ENCODE data around the gene AP1S3. TPM values are rescaled to one million over a fixed set of nuclear protein-coding genes. Genes with fewer than 3 reads are reported as not detected.

AP1S3 gene
- total RNA-seq = 1 to 10 TPM; 5.6 to 6.9 TPM
- polyA plus RNA-seq (2013, experiment 1 of 2) = 3.0 TPM
- 2.7 TPM for polyA plus RNA-seq (2013, experiment 2 of 2)
- long read RNA-seq, experiment 1 = 0 reads
- long read RNA-seq, experiment 2, partial matches to known transcripts = 0 of 3 reads
- long read RNA-seq, experiment 2, other reads (novel, unspliced or antisense) = 1 of 3 reads
- long read RNA-seq, experiment 3, partial matches to known transcripts = 0 of 5 reads
- long read RNA-seq, experiment 3, other reads (novel, unspliced or antisense) = 1 of 5 reads
- long read RNA-seq, experiment 4, partial matches to known transcripts = 0 of 1 reads
- long read RNA-seq, experiment 4, other reads (novel, unspliced or antisense) = 0 of 1 reads

DNA sequence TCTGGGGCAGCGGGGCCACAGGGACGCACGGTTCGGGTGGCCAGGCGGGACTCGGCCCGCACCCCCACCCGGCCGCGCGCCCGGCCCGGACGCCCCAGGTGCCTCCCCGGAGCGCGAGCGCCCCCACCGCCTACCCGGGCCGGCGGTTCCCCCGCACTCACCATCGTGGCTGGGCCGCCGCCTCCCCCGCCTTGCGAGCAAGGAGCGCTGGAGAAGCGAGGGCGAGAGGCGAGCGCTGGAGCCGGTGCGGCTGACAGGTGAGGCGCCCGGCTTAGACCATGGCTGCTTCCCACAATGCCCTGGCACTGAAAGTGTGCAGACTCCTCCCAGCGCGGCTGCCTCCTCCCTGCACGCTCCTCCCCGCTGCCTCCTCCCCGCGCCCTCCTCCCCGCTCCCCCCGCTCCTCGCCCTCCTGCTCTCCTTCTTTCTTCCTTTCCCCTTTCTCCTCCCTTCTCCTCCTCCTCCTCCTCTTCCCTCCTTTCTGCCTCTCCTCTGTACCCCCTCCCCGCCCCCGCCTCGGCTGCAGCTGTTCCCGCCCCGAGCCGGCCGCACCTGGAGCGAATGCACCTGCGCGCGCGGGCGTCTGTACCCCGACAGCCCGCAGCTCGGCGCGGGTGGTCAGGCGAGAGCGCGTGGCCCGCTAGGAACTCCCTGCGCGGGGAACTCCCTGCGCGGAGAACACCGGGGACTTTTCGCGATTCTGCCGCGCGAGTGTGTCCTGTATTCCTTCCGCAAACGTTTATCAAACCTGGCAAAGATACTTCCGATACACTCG is at the start of gene AP1S3:
Gene AP1S3, minus strand, starts transcription at position 296 of the 775 bp plus-strand sequence. Its CDS starts 132 bp downstream, at position 164.
- no peak within 1 kb of the TSS for H3K27ac ChIP-seq (ENCODE audit: low read depth, low read length)
- peak within 1 kb of the TSS; percentile 88 for H3K4me3 ChIP-seq (ENCODE audit: low read length)
- WGBS, 2 experiments (ENCODE audit: insufficient coverage in 1 of 2, insufficient read length in 1 of 2) = 0 to 1% methylated on average over 23 to 82 of the region's 82 CpGs
- Mint-ChIP-seq H3K4me1 (peaks cover 23% of the 10 kb centered on the region), H3K27me3 (ENCODE audit: insufficient read depth) (peaks cover 13% of the 10 kb centered on the region), H3K4me3 (peak within 1 kb of the TSS; percentile 79), H3K9me3 (no peaks in the 10 kb centered on the region), H3K36me3 (ENCODE audit: low read depth) (no peaks in the 10 kb centered on the region), H3K27ac (peak within 1 kb of the TSS; percentile 88)
- peak within 1 kb of the TSS; percentile 49 for H3K9ac ChIP-seq (ENCODE audit: extremely low read depth, low read length, poor library complexity, severe bottlenecking)
- DNase-seq = peak; percentile 95
- no peaks in the 10 kb centered on the region for H3K4me1 ChIP-seq (ENCODE audit: control insufficient read depth, insufficient read depth, low read length)
- H3K36me3 ChIP-seq (ENCODE audit: control insufficient read depth, insufficient read depth, low read length) = no peaks in the 10 kb centered on the region
- TF ChIP-seq, protein P1, sequence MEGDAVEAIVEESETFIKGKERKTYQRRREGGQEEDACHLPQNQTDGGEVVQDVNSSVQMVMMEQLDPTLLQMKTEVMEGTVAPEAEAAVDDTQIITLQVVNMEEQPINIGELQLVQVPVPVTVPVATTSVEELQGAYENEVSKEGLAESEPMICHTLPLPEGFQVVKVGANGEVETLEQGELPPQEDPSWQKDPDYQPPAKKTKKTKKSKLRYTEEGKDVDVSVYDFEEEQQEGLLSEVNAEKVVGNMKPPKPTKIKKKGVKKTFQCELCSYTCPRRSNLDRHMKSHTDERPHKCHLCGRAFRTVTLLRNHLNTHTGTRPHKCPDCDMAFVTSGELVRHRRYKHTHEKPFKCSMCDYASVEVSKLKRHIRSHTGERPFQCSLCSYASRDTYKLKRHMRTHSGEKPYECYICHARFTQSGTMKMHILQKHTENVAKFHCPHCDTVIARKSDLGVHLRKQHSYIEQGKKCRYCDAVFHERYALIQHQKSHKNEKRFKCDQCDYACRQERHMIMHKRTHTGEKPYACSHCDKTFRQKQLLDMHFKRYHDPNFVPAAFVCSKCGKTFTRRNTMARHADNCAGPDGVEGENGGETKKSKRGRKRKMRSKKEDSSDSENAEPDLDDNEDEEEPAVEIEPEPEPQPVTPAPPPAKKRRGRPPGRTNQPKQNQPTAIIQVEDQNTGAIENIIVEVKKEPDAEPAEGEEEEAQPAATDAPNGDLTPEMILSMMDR (conservative IDR thresholded peaks at IDR 0.05) = no peak
- no peaks in the 10 kb centered on the region for H3K27me3 ChIP-seq (ENCODE audit: control insufficient read depth, insufficient read depth, low read length, poor library complexity, severe bottlenecking)
- H3K9me3 ChIP-seq (ENCODE audit: control insufficient read depth, low read length) = no peaks in the 10 kb centered on the region

DNA sequence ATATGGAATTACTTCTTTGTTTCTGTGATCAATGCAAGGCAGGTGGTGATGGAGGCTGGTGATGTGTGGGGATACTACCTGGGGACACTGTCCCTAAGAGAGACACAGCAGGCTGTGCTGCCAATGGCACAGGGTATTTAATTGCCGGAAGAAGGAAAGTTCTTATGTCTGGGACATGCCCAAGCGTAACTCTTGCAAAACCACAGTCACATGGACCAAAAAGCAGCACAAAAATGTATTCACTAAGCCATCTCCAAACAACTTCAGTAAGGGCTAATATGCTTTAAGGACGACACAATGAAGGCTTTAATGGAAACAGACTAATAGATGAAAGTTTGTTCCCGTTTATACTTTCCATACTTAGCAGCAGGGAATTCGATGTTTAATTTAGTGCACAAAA is 49.7 kb upstream of the AP1S3 start:
- Mint-ChIP-seq H3K27ac (peak overlapping the region; percentile 59), H3K36me3 (ENCODE audit: low read depth) (peaks cover 70% of the 10 kb centered on the region)
- WGBS, 2 experiments (ENCODE audit: insufficient coverage in 1 of 2, insufficient read length in 1 of 2) = 94 to 97% methylated on average over 5 of the region's 5 CpGs

DNA sequence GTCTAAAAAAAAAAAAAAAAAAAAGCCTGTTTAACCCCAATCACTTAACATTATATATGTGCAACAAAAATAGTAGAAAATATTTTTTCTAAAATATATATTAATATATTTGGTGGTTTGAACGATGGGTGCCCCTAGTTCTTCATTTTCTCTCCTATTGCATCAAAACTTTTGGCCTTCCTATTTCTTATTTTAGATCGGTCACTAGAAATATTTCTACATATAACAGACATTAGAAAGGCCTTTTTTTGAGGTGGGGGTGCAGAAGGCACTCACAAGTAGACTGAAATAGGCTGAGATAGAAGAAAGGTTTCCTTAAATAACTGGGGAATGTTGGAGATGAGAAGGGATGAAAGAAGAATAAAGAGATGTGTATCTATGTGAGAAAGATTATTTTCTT is 49.3 kb upstream of the AP1S3 start:
- no CpG with 5 or more reads among the region's 2 CpGs for WGBS, 2 experiments (ENCODE audit: insufficient coverage in 1 of 2, insufficient read length in 1 of 2)
- peaks cover 72% of the 10 kb centered on the region for H3K36me3 Mint-ChIP-seq (ENCODE audit: low read depth)

More for the DNA sequence above, 49.7 kb upstream of the AP1S3 start:
- no peak overlapping the region for H3K9ac ChIP-seq (ENCODE audit: extremely low read depth, low read length, poor library complexity, severe bottlenecking)
- no peak overlapping the region for H3K4me3 ChIP-seq (ENCODE audit: low read length)
- H3K4me1 Mint-ChIP-seq = no peaks in the 10 kb centered on the region
- H3K27ac ChIP-seq (ENCODE audit: low read depth, low read length) = no peak overlapping the region
- H3K9me3 ChIP-seq (ENCODE audit: control insufficient read depth, low read length) = peaks cover 11% of the 10 kb centered on the region
- H3K4me1 ChIP-seq (ENCODE audit: control insufficient read depth, insufficient read depth, low read length) = no peaks in the 10 kb centered on the region
- no peaks in the 10 kb centered on the region for H3K27me3 Mint-ChIP-seq (ENCODE audit: insufficient read depth)
- no peaks in the 10 kb centered on the region for H3K27me3 ChIP-seq (ENCODE audit: control insufficient read depth, insufficient read depth, low read length, poor library complexity, severe bottlenecking)
- TF ChIP-seq, protein P1 (conservative IDR thresholded peaks at IDR 0.05) = no peak
- H3K36me3 ChIP-seq (ENCODE audit: control insufficient read depth, insufficient read depth, low read length) = peaks cover 58% of the 10 kb centered on the region
- H3K9me3 Mint-ChIP-seq = no peaks in the 10 kb centered on the region
- no peak overlapping the region for H3K4me3 Mint-ChIP-seq
- DNase-seq = no peak

More for the DNA sequence above, 49.3 kb upstream of the AP1S3 start:
- Histone ChIP-seq H3K4me1 (ENCODE audit: control insufficient read depth, insufficient read depth, low read length) (no peaks in the 10 kb centered on the region), H3K36me3 (ENCODE audit: control insufficient read depth, insufficient read depth, low read length) (peaks cover 60% of the 10 kb centered on the region), H3K4me3 (ENCODE audit: low read length) (no peak overlapping the region), H3K27me3 (ENCODE audit: control insufficient read depth, insufficient read depth, low read length, poor library complexity, severe bottlenecking) (no peaks in the 10 kb centered on the region), H3K9me3 (ENCODE audit: control insufficient read depth, low read length) (peaks cover 11% of the 10 kb centered on the region), H3K9ac (ENCODE audit: extremely low read depth, low read length, poor library complexity, severe bottlenecking) (no peak overlapping the region), H3K27ac (ENCODE audit: low read depth, low read length) (no peak overlapping the region)
- Mint-ChIP-seq H3K4me1 (no peaks in the 10 kb centered on the region), H3K9me3 (no peaks in the 10 kb centered on the region), H3K27me3 (ENCODE audit: insufficient read depth) (no peaks in the 10 kb centered on the region), H3K4me3 (no peak overlapping the region), H3K27ac (peak overlapping the region; percentile 59)
- TF ChIP-seq, protein P1 (conservative IDR thresholded peaks at IDR 0.05) = no peak
- DNase-seq = no peak

Measured in endodermal cell (in vitro differentiated cells).